GM12872 (cell line): Measurements from ENCODE around the gene ZNF484.

ENCODE experiments used
- CTCF ChIP-seq: IDR thresholded peaks from 3 replicates; pipeline ENCODE4 v1.5.1; 2011; ENCODE audit warnings: low read depth, mild to moderate bottlenecking, low read length, moderate library complexity; ENCODE audit not compliant: insufficient read depth

The ZNF484 gene

GRCh38 chr9:92795598-92796336 is 82.1 kb downstream of the ZNF484 start:
- no peak for TF ChIP-seq CTCF
